ENCODE results near the gene NFIA.

DNA sequence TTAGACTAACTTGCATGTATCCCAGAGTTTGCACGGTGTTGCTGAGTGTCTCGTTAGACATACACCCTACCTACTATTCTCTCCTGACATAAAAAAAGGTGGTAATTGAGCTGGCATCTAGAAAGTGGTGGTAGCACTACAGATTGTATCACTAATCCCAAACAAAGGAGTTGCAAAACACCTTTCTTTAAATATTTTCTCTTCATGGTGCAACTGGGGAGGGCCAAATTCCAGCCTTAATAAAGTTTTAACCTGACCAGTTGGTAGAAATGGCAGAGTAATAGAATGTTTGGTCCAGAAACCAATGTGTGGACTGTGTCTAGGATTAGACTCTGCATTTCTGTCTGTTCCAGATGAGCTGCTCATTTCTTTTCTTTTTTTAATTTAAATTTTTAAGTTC is 40.0 kb downstream of the NFIA start:
- TF ChIP-seq, protein P1, sequence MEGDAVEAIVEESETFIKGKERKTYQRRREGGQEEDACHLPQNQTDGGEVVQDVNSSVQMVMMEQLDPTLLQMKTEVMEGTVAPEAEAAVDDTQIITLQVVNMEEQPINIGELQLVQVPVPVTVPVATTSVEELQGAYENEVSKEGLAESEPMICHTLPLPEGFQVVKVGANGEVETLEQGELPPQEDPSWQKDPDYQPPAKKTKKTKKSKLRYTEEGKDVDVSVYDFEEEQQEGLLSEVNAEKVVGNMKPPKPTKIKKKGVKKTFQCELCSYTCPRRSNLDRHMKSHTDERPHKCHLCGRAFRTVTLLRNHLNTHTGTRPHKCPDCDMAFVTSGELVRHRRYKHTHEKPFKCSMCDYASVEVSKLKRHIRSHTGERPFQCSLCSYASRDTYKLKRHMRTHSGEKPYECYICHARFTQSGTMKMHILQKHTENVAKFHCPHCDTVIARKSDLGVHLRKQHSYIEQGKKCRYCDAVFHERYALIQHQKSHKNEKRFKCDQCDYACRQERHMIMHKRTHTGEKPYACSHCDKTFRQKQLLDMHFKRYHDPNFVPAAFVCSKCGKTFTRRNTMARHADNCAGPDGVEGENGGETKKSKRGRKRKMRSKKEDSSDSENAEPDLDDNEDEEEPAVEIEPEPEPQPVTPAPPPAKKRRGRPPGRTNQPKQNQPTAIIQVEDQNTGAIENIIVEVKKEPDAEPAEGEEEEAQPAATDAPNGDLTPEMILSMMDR (optimal IDR thresholded peaks at IDR 0.05 in 1 of 3, IDR thresholded peaks at IDR 0.05 in 1 of 3, conservative IDR thresholded peaks at IDR 0.05 in 1 of 3; ENCODE audit: extremely low read depth in 1 of 3, insufficient read depth in 2 of 3, low read length in 3 of 3) = no peak
- TF ChIP-seq EZH2 (IDR thresholded peaks at IDR 0.05; ENCODE audit: low read length) = no peak
